ENCODE results near the gene SYTL3.
"Not testable (repeated sequence)": the region's sequence is repeated elsewhere in the genome, so short reads cannot be mapped to it uniquely, and the experiment has no call there.

SYTL3 gene

DNA sequence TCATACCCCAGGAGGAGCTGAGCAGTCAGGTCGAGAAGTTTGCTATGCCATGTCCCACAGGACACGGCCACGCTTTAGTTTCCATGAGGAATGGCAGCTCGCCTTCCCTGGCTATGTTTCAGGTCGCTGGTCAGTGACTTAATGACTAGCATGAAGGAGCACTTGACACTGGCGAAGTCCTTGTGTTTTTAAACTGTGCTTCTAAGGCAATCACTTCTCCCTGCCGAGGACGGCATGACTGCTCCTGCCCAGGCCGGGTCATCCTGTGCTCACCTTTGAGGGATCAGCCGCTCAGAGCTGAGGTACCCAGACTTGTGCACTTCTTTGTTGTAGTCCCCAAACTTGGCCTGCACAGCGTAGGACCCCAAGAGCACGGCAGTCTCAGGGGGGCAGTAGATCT lies 135.2 kb downstream of the SYTL3 start:
- no peak overlapping the region for H3K4me3 ChIP-seq (ENCODE audit: control insufficient read depth, low read depth, low read length)
- TF ChIP-seq, protein P1, sequence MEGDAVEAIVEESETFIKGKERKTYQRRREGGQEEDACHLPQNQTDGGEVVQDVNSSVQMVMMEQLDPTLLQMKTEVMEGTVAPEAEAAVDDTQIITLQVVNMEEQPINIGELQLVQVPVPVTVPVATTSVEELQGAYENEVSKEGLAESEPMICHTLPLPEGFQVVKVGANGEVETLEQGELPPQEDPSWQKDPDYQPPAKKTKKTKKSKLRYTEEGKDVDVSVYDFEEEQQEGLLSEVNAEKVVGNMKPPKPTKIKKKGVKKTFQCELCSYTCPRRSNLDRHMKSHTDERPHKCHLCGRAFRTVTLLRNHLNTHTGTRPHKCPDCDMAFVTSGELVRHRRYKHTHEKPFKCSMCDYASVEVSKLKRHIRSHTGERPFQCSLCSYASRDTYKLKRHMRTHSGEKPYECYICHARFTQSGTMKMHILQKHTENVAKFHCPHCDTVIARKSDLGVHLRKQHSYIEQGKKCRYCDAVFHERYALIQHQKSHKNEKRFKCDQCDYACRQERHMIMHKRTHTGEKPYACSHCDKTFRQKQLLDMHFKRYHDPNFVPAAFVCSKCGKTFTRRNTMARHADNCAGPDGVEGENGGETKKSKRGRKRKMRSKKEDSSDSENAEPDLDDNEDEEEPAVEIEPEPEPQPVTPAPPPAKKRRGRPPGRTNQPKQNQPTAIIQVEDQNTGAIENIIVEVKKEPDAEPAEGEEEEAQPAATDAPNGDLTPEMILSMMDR (conservative IDR thresholded peaks at IDR 0.05; ENCODE audit: control insufficient read depth, insufficient read depth, low read depth, low read length), result no peak
- no peak for DNase-seq (ENCODE audit: low read depth)

- TF ChIP-seq, protein P1 (conservative IDR thresholded peaks at IDR 0.05; ENCODE audit: control insufficient read depth, insufficient read depth, low read depth, low read length), result no peak
- H3K4me3 ChIP-seq (ENCODE audit: control insufficient read depth, low read depth, low read length), result no peak overlapping the region
- no peak for DNase-seq (ENCODE audit: low read depth)
These were observed 136.9 kb downstream of the SYTL3 start for GRCh38 chr6:158786645-158787304.

- TF ChIP-seq, protein P1 (conservative IDR thresholded peaks at IDR 0.05; ENCODE audit: control insufficient read depth, insufficient read depth, low read depth, low read length), result no peak
- no peak for DNase-seq (ENCODE audit: low read depth)
These were observed 137.5 kb downstream of the SYTL3 start for GRCh38 chr6:158787395-158787794.

DNA sequence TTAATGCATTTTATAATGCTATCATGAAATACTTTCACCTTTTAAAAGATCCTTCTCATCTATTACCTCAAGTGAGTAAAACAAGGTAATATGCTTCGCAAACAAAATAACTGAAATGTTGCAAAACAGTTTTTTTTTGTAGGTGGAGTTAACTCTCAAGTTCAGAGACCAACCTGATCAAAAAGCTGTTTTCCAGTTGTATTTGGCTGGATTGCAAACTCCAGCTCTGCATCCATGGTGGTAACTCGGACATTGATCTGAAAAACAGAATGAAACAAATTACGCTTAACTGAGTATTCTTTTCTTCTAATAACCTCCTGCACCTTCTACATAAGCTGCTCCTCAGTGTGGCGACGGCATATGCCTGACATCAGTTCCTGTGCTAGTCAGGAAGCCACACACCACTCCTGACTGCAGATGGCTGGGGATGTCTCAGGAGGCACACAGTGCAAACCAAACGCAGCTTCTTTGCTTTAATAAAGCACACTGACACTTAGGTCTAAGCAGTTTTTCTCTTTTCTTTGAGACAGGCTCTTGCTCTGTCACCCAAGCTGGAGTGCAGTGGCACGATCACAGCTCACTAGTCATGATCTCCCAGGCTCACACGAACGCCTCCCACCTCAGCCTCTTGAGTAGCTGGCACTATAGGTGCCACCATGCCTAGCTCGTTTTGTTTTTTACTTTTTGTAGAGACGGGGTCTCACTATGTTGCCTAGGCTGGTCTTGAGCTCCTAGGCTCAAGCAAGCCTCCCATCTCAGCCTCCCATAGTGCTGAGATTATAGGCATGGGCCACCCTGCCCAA lies 139.5 kb downstream of the SYTL3 start:
- no peak for DNase-seq (ENCODE audit: low read depth)
- TF ChIP-seq, protein P1 (conservative IDR thresholded peaks at IDR 0.05; ENCODE audit: control insufficient read depth, insufficient read depth, low read depth, low read length), result no peak
- H3K4me3 ChIP-seq (ENCODE audit: control insufficient read depth, low read depth, low read length), result no peak overlapping the region

More at GRCh38 chr6:158787395-158787794, 137.5 kb downstream of the SYTL3 start:
- no peak overlapping the region for H3K4me3 ChIP-seq (ENCODE audit: control insufficient read depth, low read depth, low read length)

- H3K4me3 ChIP-seq (ENCODE audit: control insufficient read depth, low read depth, low read length), result no peak overlapping the region
- TF ChIP-seq, protein P1 (conservative IDR thresholded peaks at IDR 0.05; ENCODE audit: control insufficient read depth, insufficient read depth, low read depth, low read length), result no peak
- no peak for DNase-seq (ENCODE audit: low read depth)
These were observed 141.5 kb downstream of the SYTL3 start for GRCh38 chr6:158791274-158791855.

- H3K4me3 ChIP-seq (ENCODE audit: control insufficient read depth, low read depth, low read length); DNase-seq (ENCODE audit: low read depth): not testable (repeated sequence)
These were observed 142.7 kb downstream of the SYTL3 start for GRCh38 chr6:158792505-158792904.

GRCh38 chr6:158793432-158793831 lies 143.6 kb downstream of the SYTL3 start:
- TF ChIP-seq, protein P1 (conservative IDR thresholded peaks at IDR 0.05; ENCODE audit: control insufficient read depth, insufficient read depth, low read depth, low read length), result peak; percentile 54
- H3K4me3 ChIP-seq (ENCODE audit: control insufficient read depth, low read depth, low read length), result no peak overlapping the region
- peak; percentile 66 for DNase-seq (ENCODE audit: low read depth)

Measured in fibroblast of mammary gland (primary cell).